Embryonic facial prominence (tissue), 1 donor: Measurements from ENCODE around the gene RTN4RL1.

ENCODE experiments used
- DNase-seq: peaks from one replicate; pipeline ENCODE4 v3.0.0-alpha.2; 2016; ENCODE audit errors: extremely low spot score

RTN4RL1 gene

GRCh38 chr17:1977583-1978395 lies 47.3 kb downstream of the RTN4RL1 start:
- DNase-seq = no peak

DNA sequence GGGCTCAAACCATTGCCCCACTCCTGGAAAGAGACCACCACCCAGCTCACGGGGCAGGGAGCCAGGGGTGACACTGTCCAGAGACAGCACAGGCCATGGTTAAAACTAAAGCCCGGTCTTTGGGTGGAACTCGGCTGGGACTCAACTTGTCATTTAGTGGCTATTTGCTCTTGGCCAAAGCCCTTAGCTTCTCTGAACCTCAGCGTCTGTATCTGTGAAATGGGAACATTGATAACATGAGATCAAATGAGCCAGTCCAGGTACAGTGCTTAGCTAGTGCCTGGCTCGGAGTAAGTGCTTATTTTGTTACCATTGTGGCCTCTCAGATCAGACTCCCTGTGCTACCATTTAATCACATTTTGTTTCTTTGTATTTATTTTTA lies 48.5 kb downstream of the RTN4RL1 start:
- no peak for DNase-seq

DNA sequence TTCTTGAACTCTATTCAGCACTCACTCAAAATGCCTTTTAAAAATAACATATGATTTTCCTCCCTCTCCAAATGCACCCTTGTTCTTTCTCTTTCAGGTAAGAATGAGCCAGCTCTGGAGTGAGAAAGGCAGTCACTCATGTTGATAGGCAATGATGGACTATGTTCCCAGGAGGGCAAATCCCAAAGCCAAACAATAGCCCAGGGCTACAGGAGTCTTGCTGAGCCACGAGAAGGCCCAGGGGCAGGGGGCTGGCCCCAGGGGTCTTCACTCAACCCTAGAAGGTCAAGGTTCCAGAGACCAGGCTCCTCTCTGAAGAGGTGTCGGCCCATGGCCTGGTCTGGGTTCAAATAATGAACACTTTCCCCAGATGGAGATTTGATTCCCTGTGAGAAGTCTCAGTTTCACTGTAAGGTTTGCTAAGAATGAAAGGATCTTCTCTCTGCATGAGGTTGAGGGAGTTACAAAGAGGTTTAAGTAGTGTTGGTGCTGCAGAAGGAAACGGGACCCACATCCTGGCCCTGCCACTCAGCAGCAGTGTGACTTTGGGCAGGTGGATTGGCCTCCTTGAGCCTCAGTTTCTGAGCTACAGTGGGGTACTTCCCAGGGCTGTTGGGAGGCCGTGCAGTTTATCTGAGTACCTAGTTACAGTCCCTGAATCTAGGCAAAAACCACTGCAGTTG lies 49.0 kb downstream of the RTN4RL1 start:
- DNase-seq = no peak

GRCh38 chr17:1975573-1975972 lies 49.6 kb downstream of the RTN4RL1 start:
- DNase-seq = no peak

DNA sequence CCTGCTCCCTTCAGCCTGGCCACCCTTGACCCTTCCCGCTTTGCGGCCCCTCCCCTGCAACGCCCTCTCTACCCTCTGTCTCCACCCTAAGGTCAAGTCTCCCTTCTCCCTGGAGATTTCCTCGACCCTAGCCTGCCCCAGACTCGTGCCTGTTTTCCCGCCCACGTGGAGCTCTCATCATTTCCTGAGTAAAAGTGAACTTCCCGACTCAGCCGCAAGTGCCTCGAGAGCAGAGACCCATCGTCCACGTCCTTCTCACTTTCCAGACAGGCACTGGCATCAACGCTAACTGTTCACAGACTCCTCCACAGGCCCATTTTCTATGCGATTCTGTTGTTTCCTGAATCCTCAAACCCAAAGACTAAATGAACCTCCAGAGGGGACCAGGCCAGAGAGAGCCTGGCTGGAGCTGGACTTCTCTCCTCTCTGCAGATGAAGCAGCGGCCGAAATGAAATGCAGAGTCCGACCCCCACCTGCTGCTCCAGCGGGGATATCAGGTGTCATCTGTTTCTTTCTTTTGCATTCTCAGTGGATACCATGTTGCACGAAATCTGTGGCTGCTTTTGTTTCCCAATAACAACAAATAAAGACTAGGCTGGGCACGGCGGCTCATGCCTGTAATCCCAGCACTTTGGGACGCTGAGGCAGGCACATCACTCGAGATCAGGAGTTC lies 52.5 kb downstream of the RTN4RL1 start:
- DNase-seq = no peak

GRCh38 chr17:1970843-1971384 lies 54.2 kb downstream of the RTN4RL1 start:
- no peak for DNase-seq

DNA sequence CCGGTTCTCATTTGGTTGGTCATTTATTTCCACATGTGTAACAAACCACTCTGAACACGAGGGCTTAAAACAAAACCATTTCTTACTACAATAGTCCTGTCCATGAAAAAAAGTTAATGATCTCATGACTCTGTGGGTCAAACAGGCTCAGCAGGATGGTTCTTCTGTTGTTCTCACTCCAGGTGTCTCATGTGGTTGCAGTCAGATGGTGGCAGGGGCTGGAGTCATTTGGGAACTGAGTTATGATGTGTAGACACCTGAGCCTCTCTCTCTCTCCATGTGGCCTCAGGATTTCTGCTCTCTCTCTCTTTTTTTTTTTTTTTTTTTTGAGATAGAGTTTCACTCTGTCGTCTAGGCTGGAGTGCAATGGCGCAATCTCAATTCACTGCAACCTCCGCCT lies 55.4 kb downstream of the RTN4RL1 start:
- DNase-seq = no peak

- DNase-seq = no peak
These were observed 57.9 kb downstream of the RTN4RL1 start for GRCh38 chr17:1967213-1967612.

- no peak for DNase-seq
These were observed 58.7 kb downstream of the RTN4RL1 start for GRCh38 chr17:1966274-1967086.

GRCh38 chr17:1965556-1966273 lies 59.4 kb downstream of the RTN4RL1 start:
- no peak for DNase-seq

DNA sequence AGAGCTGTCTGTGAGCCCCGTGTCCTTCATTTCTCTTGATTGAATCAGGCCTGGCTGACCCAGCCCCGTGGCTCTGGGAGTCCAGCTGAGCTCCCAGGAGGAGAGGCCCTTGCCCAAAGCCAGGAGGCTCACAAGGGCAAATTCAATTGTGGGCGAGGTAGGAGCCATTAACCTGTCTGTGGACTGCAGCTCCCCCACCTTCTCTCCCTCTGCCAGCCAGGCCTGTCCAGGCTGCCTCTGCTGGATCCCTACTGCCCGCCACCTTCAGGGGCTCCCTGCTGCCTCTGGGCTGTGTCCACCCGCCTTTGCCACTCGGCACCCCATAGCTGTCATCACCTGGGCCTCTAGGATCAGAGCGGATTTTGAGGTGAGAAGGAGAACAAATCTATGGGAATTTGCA lies 61.9 kb downstream of the RTN4RL1 start:
- no peak for DNase-seq

- DNase-seq = no peak
These were observed 63.9 kb downstream of the RTN4RL1 start for GRCh38 chr17:1961189-1961588.

GRCh38 chr17:1960545-1960912 lies 64.6 kb downstream of the RTN4RL1 start:
- no peak for DNase-seq

- no peak for DNase-seq
These were observed 65.1 kb downstream of the RTN4RL1 start for GRCh38 chr17:1959871-1960544.

DNA sequence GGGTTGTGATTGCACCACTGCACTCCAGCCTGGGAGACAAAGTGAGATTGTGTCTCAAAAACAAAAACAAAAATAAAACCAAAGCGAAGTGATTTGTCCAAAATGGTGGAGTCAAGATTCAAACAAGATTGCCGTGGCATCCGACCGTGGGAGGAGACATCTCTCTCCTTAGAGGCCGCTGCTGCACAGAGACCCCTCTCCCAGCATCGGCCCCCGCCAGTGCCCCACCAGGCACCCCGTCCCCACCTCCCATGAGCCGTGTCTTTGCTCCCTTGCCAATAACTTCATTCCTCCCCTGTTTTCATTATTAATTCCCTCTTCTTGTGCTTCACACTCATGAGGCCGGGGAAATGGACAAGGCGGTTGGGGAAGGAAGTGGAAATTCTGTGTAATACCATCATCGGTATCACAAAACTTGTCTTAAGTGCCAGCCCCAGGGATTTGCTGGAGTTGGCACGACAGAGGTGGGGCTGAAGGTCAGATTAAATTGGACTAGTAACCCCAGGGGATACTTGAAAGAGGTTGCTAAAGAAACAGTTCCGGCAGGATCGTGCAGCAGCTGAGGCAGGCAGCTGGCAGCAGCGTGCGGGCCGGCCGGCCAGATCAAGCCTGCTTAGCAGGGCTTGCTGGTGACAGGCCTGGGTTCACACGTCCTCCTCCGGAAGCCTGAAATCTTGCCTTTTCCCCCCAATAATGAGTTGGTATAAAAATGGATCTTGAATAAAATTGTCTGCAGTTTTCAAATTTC lies 66.8 kb downstream of the RTN4RL1 start:
- DNase-seq = no peak

GRCh38 chr17:1957037-1957436 lies 68.1 kb downstream of the RTN4RL1 start:
- DNase-seq = no peak

GRCh38 chr17:1956134-1956533 lies 69.0 kb downstream of the RTN4RL1 start:
- no peak for DNase-seq

DNA sequence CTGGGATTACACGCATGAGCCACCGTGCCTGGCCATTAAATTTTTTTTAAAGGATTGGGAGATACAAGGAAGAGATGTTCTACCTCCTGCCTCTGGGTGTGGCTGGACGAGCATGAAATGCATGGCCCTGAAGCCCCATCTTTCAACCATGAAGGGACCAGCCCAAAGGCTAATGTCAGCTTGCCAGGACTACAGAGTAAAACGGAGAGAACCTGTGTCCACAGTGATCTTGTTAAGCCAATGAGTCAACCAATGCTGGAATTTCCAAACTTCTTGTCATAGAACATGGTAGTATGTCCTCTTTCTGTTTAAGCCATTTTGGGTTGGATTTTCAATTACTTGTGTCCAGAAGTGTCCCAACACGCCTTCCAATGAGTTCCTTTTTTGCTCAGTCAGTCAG lies 71.3 kb downstream of the RTN4RL1 start:
- DNase-seq = no peak

DNA sequence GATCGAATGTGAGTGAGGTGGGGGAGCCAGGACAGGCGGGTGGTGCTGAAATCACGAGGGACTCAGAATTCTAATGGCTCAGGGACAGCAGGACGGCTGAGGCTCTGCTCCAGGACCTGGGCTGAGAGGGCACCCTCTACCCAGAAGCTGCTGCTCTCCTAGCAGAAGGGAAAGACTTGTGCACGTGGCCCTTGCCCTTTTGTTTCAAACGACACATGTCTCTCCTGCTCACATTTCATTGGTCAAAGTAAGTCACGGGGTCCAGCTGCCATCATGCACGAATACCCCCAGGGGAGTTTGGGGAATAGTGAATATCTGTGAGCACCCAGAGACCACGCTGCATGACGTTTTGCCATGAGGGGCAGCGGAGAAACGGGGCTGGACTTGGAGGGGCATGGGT lies 73.2 kb downstream of the RTN4RL1 start:
- DNase-seq = no peak

- DNase-seq = no peak
These were observed 75.4 kb downstream of the RTN4RL1 start for GRCh38 chr17:1949754-1950153.
